Stimulated activated CD8-positive, alpha-beta memory T cell treated with anti-CD3 and anti-CD28 coated beads, Interleukin-15, amount 100 ng/mL, for 48 hours (primary cell): ENCODE results near the gene CRLF1.

ENCODE experiments used
- DNase-seq, 2 donors: peaks; one replicate each; pipeline ENCODE4 v3.0.0-alpha.2; 2020; ENCODE audit warnings: low read depth in 2 of 2

CRLF1 gene

DNA sequence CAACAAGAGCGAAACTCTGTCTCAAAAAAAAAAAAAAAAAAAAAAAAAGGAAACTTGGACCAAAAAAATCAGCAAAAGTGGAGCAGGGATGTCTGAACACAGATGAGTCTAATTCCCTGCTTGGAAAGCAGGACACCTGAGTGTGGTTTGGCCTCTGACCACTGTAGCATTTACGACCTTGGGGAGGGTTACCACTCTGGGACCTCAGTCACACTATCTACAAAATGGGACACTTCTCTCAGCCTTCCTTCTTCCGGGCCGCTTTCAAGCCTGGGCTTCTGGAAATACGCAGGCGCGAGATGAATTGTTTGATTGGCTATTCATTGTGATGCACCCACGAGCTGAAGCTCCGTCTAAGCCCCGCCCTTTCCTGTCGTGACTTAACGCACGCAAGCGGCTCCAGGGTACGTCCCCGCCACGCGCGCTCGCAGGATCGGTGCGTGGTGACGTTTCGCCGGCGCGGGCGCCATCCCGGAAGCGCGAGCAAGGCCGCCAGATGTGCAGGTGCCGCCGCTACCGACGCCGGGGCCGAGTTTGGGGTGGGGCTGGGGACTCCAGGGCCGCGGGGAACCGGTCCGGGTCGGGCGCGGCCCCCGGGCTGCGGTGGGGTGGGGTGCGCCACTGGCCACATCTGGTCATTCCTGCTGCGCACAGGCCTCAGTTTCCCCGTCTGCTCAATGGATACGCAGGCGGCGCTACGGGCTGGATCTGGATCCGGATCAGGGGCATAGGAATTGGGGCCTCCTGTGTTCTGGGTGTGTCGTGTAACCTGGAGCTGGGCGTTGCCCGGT, 49.0 kb downstream of the CRLF1 start, which contains the start of gene KXD1:
KXD1 (plus strand) TSS at position 460 of the 791 bp plus-strand sequence. CDS start 4,187 bp downstream, outside the sequence.
- DNase-seq = peak; percentile 97 to 98

DNA sequence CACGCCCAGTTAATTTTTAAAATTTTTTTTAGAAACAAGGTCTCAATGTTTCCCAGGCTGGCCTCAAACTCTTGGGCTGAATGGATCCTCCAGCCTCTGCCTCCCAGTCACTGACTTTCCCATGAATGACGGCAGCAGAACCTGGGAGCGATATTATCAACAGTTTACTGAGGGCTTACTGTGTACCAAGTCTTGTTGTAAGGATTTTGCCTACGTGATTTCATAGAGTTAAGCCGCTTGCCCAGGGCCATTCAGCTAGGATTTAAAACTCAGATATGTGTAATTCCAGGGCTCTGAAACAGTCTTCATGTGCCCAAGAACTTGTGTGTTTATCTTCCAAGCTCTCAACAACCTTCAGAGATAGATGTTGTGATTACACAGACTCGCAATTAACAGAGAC, 55.0 kb downstream of the CRLF1 start:
- no peak for DNase-seq

DNA sequence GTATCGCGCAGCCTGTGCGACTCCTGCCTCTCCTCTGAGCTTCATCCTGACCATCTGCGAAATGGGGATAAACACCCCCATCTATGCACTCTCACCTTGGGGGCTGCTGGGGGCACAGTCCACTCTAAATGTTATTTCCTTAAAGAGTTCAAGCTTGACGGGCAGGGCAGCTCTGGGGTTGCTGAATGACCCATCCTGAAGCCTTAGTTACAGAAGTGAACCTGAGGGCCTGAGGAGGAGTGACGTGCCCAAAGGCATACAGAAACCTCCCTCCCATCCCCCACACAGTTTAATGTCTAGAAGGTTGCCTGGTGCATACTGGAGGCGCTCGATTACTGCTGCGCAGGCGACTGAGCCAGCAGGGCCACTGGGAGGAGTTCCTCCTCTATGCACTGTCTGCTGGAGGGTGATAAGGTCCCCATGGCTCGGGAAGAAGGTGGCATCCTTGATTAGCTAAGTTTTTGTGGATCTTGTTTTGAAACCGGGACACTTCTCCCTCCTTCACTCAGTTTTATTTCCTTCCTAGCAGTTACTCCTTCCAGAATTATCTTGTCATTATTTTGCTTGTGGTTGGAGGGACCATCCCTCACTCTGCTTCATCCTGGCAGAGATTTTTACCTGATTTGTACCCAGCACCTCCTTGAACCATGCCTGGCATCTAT, 62.7 kb downstream of the CRLF1 start:
- DNase-seq = peak; percentile 61 to 62
